Measurements from ENCODE around the gene LRMDA.

DNA sequence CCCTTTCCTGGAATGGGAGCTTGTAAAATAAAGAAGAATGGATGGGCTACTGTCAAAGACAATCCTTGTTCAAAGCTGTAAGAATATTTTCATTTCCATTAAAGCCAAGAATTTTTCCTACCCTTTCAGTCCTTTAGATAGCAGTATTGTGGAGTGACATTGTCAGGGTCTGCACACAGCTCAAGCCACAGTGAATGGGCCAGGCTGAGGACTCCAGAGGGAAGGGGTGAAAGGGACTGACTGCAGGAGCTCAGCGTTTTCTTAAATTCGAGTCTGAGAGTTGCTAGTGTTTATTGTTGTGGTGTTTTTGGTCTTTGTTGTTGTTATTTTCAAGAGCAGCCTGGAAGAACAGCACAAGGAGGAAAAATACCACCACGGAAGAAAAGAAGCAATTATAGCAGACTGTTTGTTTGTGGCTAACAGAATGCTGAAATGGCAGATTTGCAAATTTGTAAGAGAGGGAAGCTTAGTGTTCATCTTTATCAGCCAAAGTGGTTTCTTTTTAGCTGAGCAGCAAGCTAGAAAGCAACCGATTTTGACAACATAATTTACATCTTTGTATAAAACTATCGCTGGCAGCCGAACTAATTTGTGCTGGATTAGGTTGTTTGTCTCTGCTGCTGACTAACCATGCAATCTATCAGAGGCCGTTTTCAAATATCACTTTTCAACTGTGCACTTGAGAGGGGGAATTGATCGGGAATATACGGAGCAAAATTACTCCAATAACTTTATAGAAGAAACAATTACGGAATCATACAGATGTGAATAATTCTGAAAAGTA is 192.1 kb downstream of the LRMDA start:
- TF ChIP-seq, protein P1, sequence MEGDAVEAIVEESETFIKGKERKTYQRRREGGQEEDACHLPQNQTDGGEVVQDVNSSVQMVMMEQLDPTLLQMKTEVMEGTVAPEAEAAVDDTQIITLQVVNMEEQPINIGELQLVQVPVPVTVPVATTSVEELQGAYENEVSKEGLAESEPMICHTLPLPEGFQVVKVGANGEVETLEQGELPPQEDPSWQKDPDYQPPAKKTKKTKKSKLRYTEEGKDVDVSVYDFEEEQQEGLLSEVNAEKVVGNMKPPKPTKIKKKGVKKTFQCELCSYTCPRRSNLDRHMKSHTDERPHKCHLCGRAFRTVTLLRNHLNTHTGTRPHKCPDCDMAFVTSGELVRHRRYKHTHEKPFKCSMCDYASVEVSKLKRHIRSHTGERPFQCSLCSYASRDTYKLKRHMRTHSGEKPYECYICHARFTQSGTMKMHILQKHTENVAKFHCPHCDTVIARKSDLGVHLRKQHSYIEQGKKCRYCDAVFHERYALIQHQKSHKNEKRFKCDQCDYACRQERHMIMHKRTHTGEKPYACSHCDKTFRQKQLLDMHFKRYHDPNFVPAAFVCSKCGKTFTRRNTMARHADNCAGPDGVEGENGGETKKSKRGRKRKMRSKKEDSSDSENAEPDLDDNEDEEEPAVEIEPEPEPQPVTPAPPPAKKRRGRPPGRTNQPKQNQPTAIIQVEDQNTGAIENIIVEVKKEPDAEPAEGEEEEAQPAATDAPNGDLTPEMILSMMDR (conservative IDR thresholded peaks at IDR 0.05; ENCODE audit: low read depth, low read length) = no peak
- no peak for TF ChIP-seq EZH2 (IDR thresholded peaks at IDR 0.05; ENCODE audit: borderline replicate concordance, low read depth, low read length, poor library complexity, severe bottlenecking)
